AG04449 (cell line): Measurements from ENCODE around the gene PBOV1.

Source experiments
- CTCF ChIA-PET: fragments of 350-600 bp; formaldehyde crosslinking; extraction: SDS; loops from one replicate; lab custom pipeline; 2021; ENCODE audit warnings: antibody characterized with exemption; lab: Yijun Ruan, JAX
- POLR2A ChIA-PET: fragments of 400-600, 350-600 bp; formaldehyde crosslinking; extraction: SDS; loops from one replicate; lab custom pipeline; 2020; ENCODE audit warnings: antibody characterized with exemption, inconsistent platforms; lab: Yijun Ruan, JAX
- DNase-seq: peaks from one replicate; pipeline ENCODE4 v3.0.0-alpha.2; 2010; ENCODE audit warnings: low read depth, low spot score
- H3K4me3 ChIP-seq: 2 replicates; pipeline ENCODE4 v1.5.1; 2011; ENCODE audit warnings: low read depth, mild to moderate bottlenecking, control low read depth, low read length
- TF ChIP-seq, protein P1 (sequence below): IDR thresholded peaks from one replicate; pipeline ENCODE4 v1.5.1; 2011; ENCODE audit warnings: mild to moderate bottlenecking, moderate library complexity, low read length, control low read depth, inconsistent platforms; ENCODE audit not compliant: insufficient read depth; ENCODE audit errors: missing control alignments

The PBOV1 gene

DNA sequence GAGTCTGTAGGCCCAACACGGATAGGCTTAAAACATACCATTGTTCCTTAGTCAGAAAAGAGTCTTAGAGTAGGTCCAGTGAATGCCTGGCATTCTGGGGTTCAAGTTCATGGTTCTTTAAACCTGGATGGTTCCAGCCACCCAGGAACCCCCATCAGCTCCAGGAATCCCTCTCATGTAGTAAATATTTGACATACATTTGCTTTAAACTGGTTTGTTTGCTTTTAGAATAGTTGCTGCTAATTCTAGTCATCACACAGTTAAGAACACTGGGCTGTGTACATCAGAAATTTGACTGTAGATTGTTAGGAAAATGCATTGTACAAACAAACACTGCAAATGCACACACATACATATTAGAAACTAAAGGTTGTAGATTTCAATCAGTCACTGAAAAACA lies 30.6 kb upstream of the PBOV1 start:
- TF ChIP-seq, protein P1, sequence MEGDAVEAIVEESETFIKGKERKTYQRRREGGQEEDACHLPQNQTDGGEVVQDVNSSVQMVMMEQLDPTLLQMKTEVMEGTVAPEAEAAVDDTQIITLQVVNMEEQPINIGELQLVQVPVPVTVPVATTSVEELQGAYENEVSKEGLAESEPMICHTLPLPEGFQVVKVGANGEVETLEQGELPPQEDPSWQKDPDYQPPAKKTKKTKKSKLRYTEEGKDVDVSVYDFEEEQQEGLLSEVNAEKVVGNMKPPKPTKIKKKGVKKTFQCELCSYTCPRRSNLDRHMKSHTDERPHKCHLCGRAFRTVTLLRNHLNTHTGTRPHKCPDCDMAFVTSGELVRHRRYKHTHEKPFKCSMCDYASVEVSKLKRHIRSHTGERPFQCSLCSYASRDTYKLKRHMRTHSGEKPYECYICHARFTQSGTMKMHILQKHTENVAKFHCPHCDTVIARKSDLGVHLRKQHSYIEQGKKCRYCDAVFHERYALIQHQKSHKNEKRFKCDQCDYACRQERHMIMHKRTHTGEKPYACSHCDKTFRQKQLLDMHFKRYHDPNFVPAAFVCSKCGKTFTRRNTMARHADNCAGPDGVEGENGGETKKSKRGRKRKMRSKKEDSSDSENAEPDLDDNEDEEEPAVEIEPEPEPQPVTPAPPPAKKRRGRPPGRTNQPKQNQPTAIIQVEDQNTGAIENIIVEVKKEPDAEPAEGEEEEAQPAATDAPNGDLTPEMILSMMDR: no peak
- no peak overlapping the region for H3K4me3 ChIP-seq
- DNase-seq: no peak
- ChIA-PET POLR2A (no interaction called here), CTCF (interaction anchor here (1.4 kb wide), 1 partner anchor 242 kb away, joined by 3 read pairs; no protein-coding TSS in a partner anchor)

DNA sequence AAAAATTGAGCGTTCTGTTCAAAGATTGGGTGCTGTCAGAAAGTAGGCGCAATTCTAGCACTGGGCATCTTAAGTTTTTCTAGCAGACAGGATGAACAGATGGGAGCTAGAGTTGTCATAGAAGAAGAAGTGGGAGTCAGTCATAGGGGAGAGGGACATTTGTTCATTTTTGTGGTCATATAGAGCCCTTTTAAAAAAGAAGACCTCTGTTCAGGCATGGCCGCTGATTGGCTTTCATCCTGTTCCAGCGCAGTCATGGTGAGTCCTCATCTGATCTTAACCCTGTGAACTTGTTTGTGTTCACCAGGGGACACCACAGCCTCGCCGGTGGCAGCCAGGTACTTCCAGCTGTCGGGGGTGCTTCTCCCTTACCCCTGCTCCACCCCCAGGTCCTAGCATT lies 29.7 kb upstream of the PBOV1 start:
- ChIA-PET CTCF (interaction anchor here (1.3 to 1.4 kb wide), 2 partner anchors 41 to 241 kb away, joined by 3 read pairs; no protein-coding TSS in a partner anchor), POLR2A (no interaction called here)
- no peak overlapping the region for H3K4me3 ChIP-seq
- DNase-seq: no peak
- TF ChIP-seq, protein P1: no peak

DNA sequence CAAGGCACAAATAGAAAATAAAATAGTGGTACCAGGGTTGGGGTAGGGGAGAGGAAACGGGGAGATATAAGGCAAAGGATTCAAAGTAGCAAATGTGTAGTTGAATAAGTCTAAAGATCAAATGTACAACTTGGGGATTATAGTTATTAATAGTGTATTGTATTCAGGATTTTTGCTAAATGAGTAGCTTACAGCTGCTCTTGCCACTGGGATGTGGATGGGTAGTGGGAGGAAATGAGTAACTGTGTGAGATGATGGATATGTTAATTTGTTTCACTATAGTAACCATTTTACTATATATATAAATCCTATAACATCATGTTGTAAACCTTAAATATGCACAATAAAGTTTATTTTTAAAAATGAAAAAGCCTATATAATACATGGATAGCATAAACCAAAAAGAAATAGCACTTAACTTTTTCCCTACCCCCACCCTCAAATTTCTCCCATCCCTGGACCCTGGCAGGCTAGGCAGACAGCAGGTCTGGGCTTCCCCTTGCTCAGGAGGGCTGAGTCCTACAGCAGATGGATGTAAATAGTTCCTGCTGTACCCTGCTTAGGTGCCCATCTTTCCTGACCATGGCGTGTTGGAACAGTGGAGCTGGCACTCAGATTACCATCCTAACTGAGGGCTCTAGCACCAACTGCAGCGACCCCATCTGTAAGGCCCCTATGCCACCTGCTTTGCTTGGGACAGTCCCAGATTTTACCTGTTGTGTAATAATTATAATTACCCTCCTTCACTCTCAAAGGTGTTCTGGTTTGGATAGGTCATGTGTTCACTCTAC lies 28.6 kb upstream of the PBOV1 start:
- no peak overlapping the region for H3K4me3 ChIP-seq
- CTCF ChIA-PET: interaction anchor here (0.7 to 1.3 kb wide), 2 partner anchors 42 to 154 kb away, joined by 3 read pairs; no protein-coding TSS in a partner anchor
- DNase-seq: no peak
- POLR2A ChIA-PET: no interaction called here
- TF ChIP-seq, protein P1: no peak

DNA sequence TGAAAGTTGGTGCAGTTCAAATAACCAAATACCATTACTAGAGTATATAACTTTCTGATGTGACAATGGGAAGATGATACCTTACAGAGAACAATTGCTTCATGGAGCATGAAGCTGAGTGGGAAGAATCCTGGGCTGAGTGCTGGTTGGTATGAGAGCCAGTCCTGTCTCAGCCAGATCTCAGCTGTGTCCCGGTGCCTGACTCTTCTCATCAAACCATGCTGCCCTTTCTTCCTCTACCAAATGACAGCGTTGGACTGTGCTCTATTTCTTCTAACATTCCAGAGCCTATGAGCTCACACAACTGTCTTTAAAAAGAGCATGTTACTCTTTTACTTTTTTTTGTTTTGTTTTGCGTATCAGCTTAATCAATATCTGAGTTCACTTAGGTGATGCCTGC lies 27.5 kb upstream of the PBOV1 start:
- no peak for DNase-seq
- TF ChIP-seq, protein P1: no peak
- ChIA-PET CTCF (no interaction called here), POLR2A (no interaction called here)
- no peak overlapping the region for H3K4me3 ChIP-seq

DNA sequence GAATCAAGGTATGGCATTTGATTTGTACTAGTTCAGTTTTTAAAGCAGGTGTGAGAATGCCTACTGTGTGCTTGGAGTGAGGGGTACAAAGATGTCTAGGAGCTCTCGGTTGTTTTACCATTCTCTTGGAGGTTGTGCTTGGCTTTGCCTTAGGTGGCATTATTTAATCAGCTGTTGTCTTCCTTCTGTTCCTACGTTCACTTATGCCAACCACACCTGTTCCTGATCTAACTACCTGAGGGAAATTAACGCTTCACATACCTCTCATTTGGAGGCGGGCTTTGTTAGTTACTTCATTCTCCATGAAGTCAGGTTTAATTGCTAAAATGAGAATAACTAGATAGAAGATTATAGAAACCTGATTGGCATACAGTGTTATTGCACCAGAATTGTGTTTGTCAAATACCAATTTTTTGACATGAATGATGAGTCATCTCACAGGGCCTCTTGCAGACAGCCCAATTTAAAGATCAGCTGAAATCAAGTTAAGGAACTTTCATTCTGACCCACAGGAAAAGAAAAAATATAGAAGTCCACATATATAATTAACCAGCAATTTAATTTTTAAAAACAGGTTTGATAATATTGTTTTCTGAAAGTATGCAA lies 24.8 kb upstream of the PBOV1 start:
- TF ChIP-seq, protein P1: no peak
- DNase-seq: no peak
- ChIA-PET CTCF (no interaction called here), POLR2A (no interaction called here)
- H3K4me3 ChIP-seq: no peak overlapping the region

DNA sequence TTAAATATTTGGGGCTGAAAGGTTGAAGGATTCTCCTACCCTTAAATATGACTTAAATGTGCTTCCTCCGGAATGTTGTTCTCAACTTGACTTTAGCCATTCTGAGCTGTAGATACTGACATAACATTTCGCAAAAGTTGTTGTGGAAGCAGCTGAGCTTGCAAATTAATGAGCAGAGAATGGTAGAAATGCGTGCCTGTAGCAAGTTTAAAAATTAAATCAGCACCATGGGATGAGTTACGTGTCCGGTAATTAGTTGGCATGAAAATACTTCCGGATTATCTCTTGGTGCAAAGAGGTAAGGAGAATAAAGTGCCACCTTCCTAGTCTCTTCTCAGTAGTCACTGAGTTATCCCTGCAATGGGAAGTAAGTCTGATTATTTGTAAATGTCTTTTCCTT lies 23.6 kb upstream of the PBOV1 start:
- DNase-seq: no peak
- TF ChIP-seq, protein P1: no peak
- H3K4me3 ChIP-seq: no peak overlapping the region
- ChIA-PET POLR2A (interaction anchor here (1.1 kb wide), 1 partner anchor 8 kb away, joined by 6 read pairs; no protein-coding TSS in a partner anchor), CTCF (no interaction called here)
